Measurements from ENCODE around the gene ALDH1A2.

ALDH1A2 gene

DNA sequence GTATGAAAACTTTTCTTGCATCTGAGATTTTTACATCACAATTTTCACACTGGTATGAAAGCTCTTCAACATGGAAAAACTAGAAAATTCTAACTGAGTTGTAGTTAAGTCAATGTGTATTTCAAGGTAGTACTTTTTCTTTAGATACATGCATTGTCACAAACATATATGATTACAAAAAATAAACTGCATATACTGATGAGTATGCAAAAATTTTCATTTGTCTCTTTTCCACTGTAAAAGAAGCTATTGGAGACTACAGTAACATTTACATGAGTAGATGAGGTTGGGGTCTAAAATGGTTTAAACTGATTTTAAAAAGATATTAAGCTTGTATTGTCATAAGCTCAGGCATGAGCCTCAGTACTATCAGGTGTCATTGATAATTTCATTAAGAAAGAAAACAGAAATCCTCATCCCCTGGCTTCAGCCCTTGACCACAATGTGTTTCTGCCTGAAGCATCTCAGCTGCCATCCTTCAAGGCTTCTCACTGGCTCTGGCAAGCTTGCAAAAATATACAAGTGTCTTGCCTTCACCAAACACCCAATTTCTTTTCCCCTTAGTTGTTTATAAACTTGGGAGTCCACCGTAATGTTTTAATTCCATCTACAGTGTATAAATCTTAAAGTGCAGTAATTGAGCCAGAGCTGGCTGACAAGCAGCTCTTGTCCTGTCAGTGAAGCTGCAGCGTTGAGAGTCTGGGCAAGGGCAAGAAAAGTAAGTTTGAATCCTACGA lies 71.9 kb downstream of the ALDH1A2 start:
- DNase-seq, result no peak

DNA sequence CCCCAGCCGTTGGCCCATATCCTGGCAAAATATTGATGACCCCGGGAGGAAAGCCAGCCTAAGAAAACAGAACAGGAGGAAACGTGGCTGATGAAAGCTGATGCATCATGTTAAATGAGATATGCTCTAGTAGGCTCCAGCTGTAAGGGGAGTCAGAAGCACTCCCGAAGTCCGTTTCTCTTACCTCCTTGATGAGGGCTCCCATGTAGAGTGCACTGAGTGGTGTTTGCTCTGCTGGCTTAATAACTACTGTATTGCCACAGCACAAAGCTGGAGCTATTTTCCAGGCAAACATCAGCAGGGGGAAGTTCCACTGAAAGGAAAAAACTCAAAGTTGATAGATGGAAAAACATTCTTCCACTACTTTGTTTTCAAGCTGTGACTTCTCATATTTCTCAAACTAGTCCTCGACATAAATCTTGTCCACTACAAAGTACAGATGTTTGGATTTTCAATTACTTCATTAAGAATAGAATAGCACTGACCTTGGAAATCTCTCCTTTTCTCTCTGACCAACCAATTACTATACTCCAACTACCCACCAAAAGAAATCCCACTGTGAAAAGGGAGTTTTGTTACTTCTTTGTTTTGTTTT lies 72.7 kb downstream of the ALDH1A2 start:
- DNase-seq, result no peak

DNA sequence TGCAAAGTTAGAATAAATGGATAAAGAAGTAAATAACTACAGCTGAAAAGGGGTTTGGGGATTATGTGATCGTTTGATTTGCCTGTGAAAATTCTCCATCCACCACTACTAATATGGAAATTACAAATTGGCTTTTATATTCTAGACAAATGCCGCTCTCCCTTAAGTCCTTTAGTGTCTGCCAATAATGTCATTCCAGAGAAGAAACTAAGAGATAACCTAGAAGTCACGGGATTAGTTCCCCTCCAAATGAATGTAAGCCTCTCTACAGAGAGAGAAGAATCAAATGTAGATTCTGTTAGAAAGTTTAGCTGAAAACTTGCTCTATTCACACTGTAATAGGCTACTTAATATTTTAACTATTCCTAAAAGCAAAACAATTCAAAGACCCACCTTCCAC lies 92.0 kb downstream of the ALDH1A2 start:
- no peak for DNase-seq

DNA sequence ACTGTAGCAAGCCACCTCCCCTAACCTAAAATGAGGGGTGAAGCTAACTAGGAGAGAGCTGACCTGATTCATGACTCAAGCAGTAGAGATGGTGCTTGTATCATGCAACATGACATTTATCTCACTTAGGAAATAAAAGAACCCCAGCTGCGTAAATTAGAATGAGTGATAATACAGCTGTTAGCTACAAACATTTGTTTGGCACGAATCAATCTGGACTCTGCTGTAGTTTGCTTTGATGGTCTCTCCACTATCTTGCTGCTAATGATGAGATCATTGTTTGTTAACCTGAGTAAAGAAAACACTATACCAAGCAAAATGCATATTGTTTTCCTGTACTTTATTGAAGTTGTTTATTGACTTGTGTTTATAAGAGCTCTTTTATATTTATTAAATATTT lies 92.6 kb downstream of the ALDH1A2 start:
- no peak for DNase-seq

DNA sequence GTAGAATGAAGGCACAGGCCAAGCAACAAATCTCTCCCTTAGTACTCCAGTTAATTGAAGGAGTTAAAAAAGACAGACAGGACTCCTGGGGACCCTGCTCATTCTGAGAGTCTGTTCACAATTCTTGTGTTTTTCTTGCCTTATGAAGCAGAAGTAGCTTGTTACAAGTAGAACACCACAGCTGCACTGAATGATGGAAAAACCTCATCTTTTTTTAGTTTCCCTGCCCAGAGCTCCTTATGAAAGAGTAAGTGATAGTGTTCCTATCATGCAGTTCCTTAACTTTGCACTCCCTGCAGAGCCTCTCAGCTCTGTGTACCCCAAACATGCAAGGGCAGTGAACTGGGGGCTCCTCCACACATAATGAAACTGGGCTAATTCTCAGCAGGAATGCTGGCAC lies 95.5 kb downstream of the ALDH1A2 start:
- DNase-seq, result no peak

DNA sequence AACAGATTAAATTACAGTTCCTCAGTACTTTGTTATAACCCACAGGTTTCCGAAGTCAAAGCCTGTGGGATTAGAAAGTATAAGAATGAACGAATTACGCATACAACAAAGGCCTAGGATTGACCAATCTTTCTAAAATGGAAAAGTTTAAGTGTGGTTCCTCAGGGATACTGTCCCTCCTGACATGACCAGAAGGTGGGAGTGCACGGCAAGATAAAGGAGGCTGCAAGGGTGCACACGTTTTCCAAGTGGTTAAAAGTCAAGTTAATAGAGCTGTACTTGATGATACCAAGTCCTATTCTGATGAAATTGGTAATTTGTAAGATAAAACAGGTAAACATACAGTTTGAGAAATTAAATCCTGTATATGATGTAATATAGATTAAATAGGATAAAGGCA lies 96.2 kb downstream of the ALDH1A2 start:
- no peak for DNase-seq

DNA sequence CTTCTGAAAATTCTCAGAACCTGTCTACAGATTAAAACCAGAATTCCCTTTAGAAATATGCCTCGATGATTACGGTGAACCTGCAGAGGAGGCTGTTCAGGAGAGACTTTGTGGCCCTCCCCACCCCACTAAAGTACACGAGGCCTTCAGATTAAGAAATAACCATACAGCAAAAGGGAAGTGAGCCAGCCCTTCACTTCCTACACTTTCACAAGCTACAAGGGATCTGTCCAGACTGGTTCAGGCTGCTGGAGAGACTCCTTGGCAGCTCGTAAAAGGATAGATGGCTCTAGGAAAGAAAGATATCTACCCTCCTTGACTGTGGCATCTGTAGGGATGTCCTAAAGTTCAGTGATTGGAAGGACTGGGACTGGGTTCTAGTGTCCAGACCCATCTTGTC lies 102.6 kb downstream of the ALDH1A2 start:
- no peak for DNase-seq

DNA sequence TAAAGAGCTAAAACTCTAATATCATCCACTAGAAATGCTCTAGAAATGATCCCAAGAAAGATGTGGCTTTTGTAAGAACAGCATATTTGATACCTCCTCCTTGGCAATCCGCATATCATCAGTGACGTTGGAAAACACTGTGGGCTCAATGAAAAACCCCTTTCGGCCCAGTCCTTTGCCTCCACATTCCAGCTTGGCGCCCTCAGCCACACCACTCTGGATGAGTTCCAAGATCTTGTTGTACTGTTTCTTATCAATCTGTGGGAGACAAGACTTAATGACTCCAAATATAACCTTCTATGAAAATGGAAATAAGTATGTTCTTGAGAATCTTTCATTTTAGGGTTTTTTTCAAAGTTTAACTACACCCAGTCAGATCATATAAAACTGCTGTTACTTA lies 103.6 kb downstream of the ALDH1A2 start:
- DNase-seq, result no peak

DNA sequence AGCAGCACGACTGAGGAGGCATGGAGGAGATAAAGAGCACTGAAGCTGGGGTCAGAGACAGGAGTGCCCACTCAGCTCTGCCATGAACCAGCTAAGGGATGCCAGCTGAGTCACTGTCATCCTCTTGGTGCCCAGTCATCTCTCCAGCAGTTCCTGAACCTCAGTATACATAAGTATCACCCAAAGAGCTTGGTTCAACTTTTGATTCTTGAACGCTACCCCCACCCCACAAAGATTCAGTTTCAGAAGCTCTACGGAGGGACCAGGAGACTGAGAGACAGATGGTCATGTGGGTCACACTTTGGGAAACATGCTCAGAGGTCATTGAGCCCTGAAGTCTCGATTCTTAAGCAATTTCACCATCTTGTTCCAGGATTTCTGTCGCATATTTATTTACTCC lies 108.4 kb downstream of the ALDH1A2 start:
- DNase-seq, result no peak

DNA sequence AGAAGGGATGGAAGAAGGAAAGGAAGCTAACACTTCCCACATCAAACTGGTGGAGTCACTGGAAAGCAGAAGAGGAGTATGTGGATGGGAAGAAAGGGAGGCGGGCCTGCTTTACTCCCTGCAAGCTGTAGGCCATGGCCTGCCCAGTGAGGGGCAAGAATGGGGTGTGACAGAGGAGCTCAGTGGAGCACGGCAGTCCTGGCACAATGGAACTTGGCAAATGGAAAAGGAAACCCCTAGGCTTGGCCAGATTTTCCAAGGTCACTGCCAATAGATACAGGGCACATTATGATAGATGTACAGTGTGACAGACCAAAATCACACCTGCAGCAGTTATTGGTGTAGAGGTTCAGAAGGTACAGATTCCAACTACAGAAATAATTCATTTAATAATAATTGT lies 111.6 kb downstream of the ALDH1A2 start:
- no peak for DNase-seq

DNA sequence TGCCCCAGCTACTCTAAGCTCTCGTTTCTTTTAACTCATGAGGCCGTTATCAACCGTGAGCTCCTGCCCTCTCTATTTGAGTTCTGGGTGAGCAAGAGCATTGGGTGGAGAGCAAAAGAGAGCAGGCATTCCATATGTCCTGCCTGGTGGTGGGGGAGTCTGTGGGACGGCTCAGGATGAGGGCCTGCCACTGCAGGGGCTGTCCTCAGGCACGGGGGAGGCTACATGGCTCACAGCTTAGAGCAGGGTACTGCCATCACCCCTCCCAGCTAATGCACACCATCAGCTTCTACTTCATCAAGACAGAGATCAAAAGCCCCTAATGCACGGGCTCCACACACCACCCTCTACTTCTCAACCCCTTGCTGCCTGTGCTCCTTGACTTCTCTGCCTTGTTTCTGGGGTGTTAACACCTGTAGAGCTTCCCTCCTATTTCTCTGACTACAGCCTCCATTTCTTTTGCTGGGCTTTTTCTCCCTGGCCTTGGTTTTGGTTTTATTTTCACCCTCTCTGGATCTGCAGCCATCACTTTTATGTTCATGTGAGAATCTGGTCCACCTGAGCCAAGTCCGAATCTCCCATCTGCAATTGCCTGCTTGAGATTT lies 114.1 kb downstream of the ALDH1A2 start:
- no peak for DNase-seq

DNA sequence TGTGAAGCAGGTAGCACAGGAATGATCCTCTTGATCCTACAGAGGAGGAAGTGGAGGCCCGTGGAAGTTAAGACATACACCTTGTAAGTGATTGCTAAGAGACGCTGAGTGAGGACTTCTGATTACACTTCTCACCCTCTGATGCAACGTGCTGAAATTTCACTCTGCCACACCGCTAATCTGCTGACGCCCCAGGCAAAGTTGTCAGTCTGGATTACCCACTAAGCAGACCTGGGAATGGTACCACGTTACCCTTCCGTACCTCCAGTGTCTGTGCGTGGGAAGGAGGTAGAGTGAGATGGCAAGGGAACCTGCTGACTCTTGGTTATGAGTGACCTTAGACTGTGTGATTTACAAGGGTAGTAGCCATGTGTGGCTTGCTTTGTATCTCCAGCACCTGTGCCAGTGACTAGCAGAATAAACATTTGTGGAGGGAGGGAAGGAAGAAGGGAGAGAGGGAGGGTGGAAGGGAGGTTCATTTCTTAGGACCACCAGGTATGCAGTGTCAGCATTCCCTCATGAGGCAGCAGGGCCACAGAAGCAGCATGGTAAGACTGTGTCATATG lies 115.0 kb downstream of the ALDH1A2 start:
- DNase-seq, result no peak

DNA sequence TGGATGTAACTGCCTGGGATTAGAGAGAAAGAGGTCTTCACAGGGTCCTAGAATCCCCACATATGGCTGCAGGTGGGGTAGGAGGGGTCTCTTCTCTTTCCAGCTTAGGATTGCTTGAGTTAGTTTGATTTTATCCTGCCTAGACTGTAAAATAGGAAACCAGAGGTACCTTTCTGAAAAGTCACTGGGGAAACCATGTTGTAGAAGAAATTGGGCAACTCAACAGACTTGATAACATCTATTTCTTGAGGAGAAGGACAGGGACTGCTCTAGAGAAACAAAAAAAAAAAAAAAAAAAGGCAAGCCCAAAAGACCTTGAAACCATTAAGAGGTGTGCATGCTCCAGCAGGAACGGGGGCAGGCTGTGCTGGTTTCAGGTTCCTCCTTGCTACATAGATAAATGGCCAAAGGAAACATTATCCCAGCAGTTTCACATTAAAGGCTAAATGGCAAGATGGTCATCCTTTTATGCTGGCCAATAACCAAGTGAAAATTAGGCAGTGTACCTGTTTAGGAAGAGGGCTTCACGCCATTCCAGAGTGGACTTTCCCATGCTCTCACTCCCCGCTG lies 116.1 kb downstream of the ALDH1A2 start:
- DNase-seq, result no peak

DNA sequence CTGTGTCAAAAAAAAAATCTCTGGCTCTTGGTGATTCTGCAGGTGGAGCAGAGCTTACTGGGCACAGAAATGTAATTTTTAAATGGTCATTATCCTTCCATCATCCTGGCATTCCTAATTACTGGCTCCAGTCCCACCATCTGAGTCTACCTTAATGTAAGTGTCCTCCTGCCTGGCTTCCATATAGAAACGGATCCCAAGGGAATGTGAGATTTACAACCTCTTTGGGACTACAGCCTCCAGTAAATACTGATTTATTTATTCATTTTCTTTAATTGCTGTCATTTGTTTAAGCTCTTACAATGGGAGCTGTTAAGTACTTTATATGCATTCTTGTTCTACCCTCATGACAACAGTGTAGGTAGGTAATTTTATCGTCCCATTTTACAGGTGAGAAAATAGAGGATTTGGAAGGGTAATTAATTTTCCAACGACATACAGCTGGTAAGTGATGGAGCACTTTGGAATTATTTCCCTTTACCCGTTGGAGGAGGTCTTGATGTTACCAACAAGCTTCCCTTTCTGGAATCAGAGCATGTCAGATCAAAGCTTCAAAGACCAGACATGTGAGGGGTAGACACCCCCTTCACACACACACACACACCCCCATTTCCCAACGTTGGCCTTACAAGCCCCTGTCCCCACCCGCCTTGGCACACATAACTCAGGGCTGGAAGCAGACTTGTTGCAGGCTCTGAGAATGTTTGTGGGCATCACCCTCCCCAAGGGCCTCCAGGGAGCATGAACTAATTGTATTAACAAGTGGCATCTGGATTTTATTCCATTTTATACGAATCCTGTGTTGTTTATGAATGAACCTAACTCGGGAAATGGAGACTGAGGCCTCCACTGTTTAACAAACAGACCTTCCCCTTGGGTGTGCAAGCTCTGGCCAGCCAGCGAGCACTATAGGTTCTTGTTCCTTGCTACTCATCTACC lies 116.9 kb downstream of the ALDH1A2 start:
- DNase-seq, result no peak

DNA sequence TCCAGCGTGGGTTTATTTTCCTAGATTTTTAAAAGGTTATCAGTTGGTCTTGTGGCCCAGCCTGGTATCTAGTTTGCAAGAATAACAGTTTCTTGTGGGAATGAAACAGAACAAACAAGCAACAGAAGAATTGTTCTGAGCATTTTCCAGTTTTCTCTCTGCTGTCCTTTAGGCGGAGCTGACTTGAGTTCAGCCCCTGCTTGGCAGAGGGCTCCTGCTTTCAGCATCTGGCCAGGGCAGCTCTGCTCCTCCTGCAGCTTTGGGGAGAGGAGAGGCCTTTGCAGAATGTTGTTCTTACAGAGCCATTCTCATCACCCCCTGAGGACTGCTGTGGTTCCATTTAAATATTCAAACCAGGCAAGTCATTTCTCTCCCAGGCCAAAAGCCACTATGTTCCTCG lies 117.7 kb downstream of the ALDH1A2 start:
- no peak for DNase-seq

DNA sequence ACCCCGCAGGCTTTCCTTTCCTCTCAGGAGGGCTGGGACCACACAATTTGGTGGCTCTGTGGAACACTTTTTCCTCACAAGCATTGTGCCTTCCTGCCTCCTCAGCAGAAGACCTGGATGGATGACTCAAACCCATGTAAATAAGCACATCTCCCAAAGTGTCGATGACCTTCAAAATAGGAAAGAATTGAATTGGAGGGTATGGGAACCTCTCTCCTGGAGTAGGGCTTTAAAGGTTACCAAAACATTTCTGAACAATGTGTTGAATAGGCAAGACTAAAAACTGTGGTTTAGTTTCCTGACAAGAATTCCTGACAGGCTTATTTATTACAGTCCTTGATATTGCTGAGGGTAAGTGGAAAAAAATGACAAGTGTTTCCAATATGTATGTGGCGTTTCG lies 118.2 kb downstream of the ALDH1A2 start:
- DNase-seq, result no peak

DNA sequence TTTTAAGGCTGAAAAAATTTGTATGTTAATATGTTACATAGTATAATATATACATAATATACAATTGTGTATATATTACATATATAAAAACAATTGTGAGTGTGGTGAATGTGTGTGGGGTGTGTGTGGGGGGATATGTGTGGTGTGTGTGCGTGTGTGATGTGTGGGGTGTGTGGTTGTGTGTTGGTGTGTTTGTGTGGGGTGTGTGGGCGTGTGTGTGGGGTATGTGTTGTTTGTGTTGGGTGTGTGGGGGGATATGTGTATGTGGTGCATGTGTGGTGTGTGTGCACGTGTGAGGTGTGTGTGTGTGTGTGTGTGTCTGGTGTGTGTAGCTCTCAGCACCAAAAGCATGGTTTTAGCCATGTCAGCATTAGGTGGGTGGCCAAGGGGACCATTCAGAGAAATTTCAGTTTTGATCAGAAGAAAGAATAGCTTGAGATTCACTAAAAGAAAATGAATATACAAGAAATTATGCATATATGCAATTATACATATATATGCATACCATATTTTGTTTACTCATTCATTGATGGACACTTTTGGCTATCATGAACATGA lies 118.9 kb downstream of the ALDH1A2 start:
- no peak for DNase-seq

DNA sequence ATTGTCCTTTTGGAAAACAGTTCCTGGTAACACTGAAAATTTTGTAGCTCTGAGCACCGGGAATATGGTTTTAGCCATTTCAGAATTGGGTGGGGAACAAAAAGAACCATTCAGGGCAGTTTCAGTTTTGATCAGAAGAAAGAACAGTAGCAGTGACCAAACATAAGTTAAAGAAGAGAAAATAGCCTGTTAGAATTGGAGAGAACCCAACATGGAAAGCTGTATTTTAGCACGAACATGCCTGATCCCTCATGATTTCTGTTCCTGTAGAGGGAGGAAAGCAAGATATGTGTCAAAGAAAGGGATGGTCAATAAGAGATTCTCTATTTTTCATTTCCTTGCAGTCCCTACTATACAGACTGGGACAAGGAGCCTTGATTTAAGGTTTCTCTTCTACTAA lies 119.9 kb downstream of the ALDH1A2 start:
- no peak for DNase-seq

DNA sequence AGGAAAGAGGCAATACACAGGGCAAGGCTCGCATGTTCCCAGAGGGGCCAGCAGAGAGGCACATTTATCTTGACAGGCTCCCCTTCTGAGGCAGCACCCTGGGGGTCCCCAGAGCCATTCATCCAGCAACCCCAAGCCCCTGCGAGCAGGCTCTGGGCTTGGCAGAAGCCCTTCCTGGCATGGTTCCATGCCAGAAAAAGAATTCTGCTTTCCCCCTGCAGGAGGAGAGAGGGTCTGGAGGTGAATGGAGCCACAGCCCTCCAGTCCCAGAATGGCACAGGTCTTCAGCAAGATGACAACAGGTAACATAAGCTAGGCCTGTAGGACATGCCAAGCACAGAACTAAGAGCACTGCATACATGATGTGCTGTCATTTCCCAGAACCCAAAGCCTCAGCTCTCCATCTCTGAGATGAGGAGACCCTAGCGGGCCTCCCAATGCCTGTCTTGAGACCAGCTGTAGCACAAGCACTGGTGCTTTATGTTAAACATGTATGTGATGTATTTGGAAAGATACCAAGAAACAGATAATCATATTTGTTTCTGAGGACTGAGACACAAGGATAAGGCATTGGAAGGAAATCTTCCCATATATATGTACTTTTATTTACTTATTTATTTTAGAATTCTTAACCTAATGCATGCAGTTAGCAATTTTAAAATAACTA lies 121.6 kb downstream of the ALDH1A2 start:
- no peak for DNase-seq

DNA sequence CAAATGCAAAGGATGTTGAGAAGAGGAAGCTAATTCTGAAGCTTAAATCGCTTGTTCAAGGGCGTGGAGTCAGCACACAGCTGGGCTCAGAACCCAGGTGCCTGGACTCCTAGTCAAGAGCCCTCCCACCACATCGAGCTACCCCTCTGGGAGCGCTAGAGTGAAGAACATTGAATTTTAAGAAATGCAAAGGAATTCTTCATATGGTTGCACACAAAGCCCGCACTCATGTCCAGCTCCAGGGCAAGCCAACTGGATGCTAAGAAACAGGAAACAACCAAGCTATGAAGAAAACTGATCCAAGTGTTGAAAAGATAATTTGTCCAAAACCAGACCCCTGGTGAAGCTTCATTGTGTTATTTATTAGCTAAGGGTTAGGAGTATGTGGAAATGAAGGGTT lies 122.3 kb downstream of the ALDH1A2 start:
- DNase-seq, result no peak

DNA sequence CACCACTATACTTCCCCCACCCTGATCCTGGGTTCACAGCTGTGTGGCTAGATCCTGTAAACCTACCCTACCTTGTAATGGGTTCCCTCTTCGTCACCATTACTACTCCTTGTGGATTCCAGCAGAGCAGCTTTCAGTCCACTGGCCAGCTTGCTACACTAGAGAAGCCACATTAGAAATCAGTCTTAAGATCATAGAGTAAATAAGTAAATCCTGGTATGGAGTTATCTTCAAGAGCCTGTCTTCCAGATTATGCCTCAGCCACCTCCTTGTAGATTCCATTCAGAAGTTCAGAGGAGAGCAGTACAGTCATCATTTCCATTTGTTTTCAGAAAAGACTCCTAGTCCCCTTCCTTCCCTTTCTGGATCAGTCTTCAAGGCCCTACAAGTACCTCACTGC lies 123.7 kb downstream of the ALDH1A2 start:
- DNase-seq, result no peak

DNA sequence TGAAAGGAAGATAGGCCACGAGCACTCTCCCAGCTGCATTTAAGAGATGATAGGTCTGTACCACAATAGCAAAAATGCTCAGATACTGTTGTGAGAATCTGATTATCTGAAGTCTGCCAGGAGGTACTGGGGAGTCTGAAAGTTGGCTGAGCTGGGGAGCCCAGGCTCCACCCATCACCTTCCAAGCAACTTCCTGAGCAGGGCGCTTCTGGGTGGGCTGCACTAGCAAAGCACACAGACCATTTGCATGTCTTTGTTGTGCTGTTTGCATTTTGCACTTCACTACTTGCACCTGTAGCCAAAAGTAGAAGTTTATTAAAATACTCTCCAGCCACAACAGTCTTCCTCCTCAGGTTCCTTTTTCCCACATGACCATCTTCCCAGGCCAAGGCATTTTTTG lies 133.2 kb downstream of the ALDH1A2 start:
- no peak for DNase-seq
